Left lung (tissue), 10 donors: Measurements from ENCODE around the gene ZDHHC16. TPM values are rescaled to one million over a fixed set of nuclear protein-coding genes. Genes with fewer than 3 reads are reported as not detected.
A peak's percentile ranks its signal among the peaks of the same experiment; 100 is the strongest.
"Not testable (repeated sequence)": the region's sequence is repeated elsewhere in the genome, so short reads cannot be mapped to it uniquely, and the experiment has no call there.

Source experiments
- ATAC-seq: fragments of 200-7000 bp; cut with Tn5 transposase; one replicate; pipeline ENCODE4 v1.9.1; 2020; ENCODE audit warnings: moderate library complexity
- DNase-seq, 4 donors: peaks; one replicate each; pipeline ENCODE4 v3.0.0-alpha.2; 2013 to 2020
- H3K27ac ChIP-seq, 2 donors: fragments of 200-600 bp; sonication (generic) in 1 of 2; one replicate each; pipeline versions ENCODE4 v1.5.0 to v1.8.0; 2020 to 2021
- H3K27me3 ChIP-seq, 2 donors: fragments of 200-600 bp; sonication (generic) in 1 of 2; one replicate each; pipeline versions ENCODE4 v1.5.0 to v1.8.0; 2020 to 2021
- H3K36me3 ChIP-seq, 2 donors: fragments of 200-600 bp; sonication (generic) in 1 of 2; one replicate each; pipeline versions ENCODE4 v1.5.0 to v1.8.0; 2020 to 2021
- H3K4me1 ChIP-seq, 2 donors: fragments of 200-600 bp; one replicate each; pipeline ENCODE4 v1.8.0; 2021
- H3K4me3 ChIP-seq, 2 donors: fragments of 200-600 bp; sonication (generic) in 1 of 2; one replicate each; pipeline versions ENCODE4 v1.5.0 to v1.8.0; 2020 to 2021; ENCODE audit warnings: mild to moderate bottlenecking in 1 of 2
- H3K9me3 ChIP-seq, 2 donors: fragments of 200-600 bp; sonication (generic) in 1 of 2; one replicate each; pipeline versions ENCODE4 v1.5.0 to v1.8.0; 2020 to 2021
- CTCF ChIP-seq, 2 donors: fragments of 200-600 bp; sonication (generic) in 1 of 2; IDR thresholded peaks; one replicate each; pipeline versions ENCODE4 v1.5.0 to v1.8.0; 2021; ENCODE audit warnings: antibody characterized with exemption in 2 of 2
- intact Hi-C, 2 donors: fragments of 100-400 bp; cut with DNase I; formaldehyde crosslinking; loops; one replicate each; pipeline versions ENCODE4 v1.11.2 to v1.14.2; 2022
- polyA plus RNA-seq, 6 donors: library from polyadenylated mRNA; unstranded; fragments of 120-200 nt; gene quantifications; one replicate each; pipeline ENCODE4 v1.2.1, GENCODE V29; 2013; ENCODE audit not compliant: insufficient read length in 6 of 6
- total RNA-seq, 2 donors: library from RNA; stranded (reverse); fragmentation: NEBNext Ultra II Directional; extraction: Animal tissue kit (Norgen Biotek cat#: 25700); gene quantifications; one replicate each; pipeline ENCODE4 v1.2.1, GENCODE V29; 2021
- donor health status: DM: no; HTN: yes; CAD: no.
- donor health status: DM: no; HTN: no; CAD: no.

ZDHHC16 gene
- total and polyA plus RNA-seq, 8 donors = 44.8 to 65.2 (median 47.7) TPM

DNA sequence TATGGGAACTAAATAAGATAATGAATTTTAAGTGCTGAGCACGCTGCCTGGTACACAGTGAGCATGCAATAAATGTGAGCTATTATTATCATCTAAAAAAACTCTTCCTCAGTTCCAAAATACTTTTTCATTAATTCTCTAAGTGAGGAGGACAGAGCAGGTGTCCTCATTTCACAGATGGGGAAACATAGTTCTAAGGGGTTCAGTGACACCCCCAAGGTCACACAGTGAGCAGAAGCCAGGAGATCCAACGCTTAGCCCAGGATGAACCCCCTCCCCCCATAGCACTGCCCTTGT, 38.1 kb upstream of the ZDHHC16 start:
- no peak overlapping the region for H3K4me3 ChIP-seq
- intact Hi-C loops = no loop called here
- H3K9me3 ChIP-seq = no peaks in the 10 kb centered on the region
- DNase-seq (no peak), ATAC-seq (no peak)
- TF ChIP-seq CTCF (IDR thresholded peaks at IDR 0.05) = no peak
- H3K27ac ChIP-seq = peak overlapping the region; percentile 6 to 94
- no peaks in the 10 kb centered on the region for H3K27me3 ChIP-seq
- peaks cover 0 to 55% of the 10 kb centered on the region in 2 donors for H3K4me1 ChIP-seq
- no peaks in the 10 kb centered on the region for H3K36me3 ChIP-seq

DNA sequence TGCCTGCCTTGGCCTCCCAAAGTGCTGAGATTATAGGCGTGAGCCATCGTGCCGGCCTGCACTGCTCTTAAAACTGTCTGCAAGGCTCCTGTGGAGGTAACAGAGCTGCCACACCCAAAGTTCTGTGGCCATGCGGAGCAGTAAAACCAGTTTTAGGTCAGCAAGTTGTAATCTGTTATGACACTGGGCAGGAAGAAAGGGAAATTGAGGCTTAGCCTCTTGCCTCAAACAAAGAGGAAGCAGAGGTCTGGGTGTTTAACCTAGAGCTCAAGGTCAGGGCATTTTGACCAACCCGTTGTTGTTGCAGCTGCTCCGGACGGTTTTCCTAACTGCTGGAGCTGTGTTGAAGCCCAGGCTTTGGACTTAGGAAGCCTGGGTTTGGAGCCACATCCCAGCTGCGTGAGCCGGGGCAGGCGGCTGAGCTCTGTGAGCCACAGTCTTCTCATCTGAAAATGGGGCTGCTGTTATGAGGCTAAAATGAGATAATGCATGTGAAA, 37.4 kb upstream of the ZDHHC16 start:
- ATAC-seq = peak; percentile 8
- Histone ChIP-seq H3K27me3 (no peaks in the 10 kb centered on the region), H3K9me3 (no peaks in the 10 kb centered on the region), H3K4me1 (peaks cover 0 to 61% of the 10 kb centered on the region in 2 donors), H3K27ac (peak overlapping the region; percentile 6 to 94), H3K4me3 (no peak overlapping the region), H3K36me3 (no peaks in the 10 kb centered on the region)
- intact Hi-C loops = no loop called here
- TF ChIP-seq CTCF (IDR thresholded peaks at IDR 0.05) = no peak
- DNase-seq = no peak

- H3K27ac ChIP-seq = peak overlapping the region in 1 of 2 donors; percentile 28
- no peaks in the 10 kb centered on the region for H3K9me3 ChIP-seq
- ATAC-seq (no peak), DNase-seq (no peak)
- TF ChIP-seq CTCF (IDR thresholded peaks at IDR 0.05) = no peak
- peaks cover 0 to 64% of the 10 kb centered on the region in 2 donors for H3K4me1 ChIP-seq
- H3K36me3 ChIP-seq = no peaks in the 10 kb centered on the region
- no peak overlapping the region for H3K4me3 ChIP-seq
- no peaks in the 10 kb centered on the region for H3K27me3 ChIP-seq
- intact Hi-C loops = no loop called here
Measured at GRCh38 chr10:97411406-97411805, 34.6 kb upstream of the ZDHHC16 start.

DNA sequence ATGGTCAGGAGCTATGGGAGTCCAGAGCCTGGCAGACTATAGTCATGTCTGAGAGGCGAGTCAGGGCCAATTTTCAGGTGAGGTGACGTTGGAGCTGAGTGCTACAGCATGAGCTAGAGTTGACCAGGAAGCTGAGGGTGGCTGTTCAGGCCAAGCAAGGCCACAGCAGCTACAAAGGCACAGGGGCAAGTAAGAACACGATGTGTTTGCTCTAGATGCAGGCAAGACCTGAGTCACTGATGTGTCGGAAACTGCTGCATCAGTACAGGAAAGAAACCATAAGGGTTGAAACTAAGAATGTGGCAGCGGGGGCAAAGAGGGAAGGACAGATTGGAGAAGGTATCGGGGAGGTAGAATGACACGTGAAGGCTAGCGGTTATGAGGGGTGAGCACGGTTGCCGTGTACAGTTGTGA, 33.1 kb upstream of the ZDHHC16 start:
- no peak for DNase-seq
- Histone ChIP-seq H3K27me3 (no peaks in the 10 kb centered on the region), H3K36me3 (no peaks in the 10 kb centered on the region), H3K4me3 (no peak overlapping the region), H3K27ac (peak overlapping the region in 1 of 2 donors; percentile 68), H3K4me1 (peaks cover 0 to 49% of the 10 kb centered on the region in 2 donors), H3K9me3 (no peaks in the 10 kb centered on the region)
- intact Hi-C loops = no loop called here
- ATAC-seq = peak; percentile 14
- TF ChIP-seq CTCF (IDR thresholded peaks at IDR 0.05) = no peak

GRCh38 chr10:97416565-97416964, 29.4 kb upstream of the ZDHHC16 start:
- intact Hi-C loops = no loop called here
- TF ChIP-seq CTCF (IDR thresholded peaks at IDR 0.05) = no peak
- Histone ChIP-seq H3K9me3 (no peaks in the 10 kb centered on the region), H3K4me3 (no peak overlapping the region), H3K36me3 (no peaks in the 10 kb centered on the region), H3K4me1 (peaks cover 0 to 35% of the 10 kb centered on the region in 2 donors), H3K27ac (no peak overlapping the region), H3K27me3 (no peaks in the 10 kb centered on the region)
- ATAC-seq (no peak), DNase-seq (no peak)

GRCh38 chr10:97423757-97424098, 22.2 kb upstream of the ZDHHC16 start:
- H3K36me3 ChIP-seq, H3K4me3 ChIP-seq, H3K9me3 ChIP-seq, intact Hi-C loops, ATAC-seq, H3K27me3 ChIP-seq: not testable (repeated sequence)
- DNase-seq = peak in 1 of 4 donors; percentile 50
- Histone ChIP-seq H3K4me1 (peaks cover 19 to 66% of the 10 kb centered on the region in 2 donors), H3K27ac (peak overlapping the region; percentile 26 to 94)
